K562 (cell line): ENCODE data around the gene HOXD13. TPM values are rescaled to one million over a fixed set of nuclear protein-coding genes. Genes with fewer than 3 reads are reported as not detected.

Experiments used
- CHD7 ChIP-seq: fragments of 200-600 bp; sonication (generic); IDR thresholded peaks from one replicate; pipeline ENCODE4 v1.6.1; 2012; ENCODE audit warnings: mild to moderate bottlenecking, low read depth, low read length, inconsistent platforms
- LCOR ChIP-seq: sonication (generic); formaldehyde crosslinking; IDR thresholded peaks from 2 replicates; pipeline ENCODE4 v1.8.0; 2022; ENCODE audit warnings: mild to moderate bottlenecking, missing genetic modification reagents
- THAP12 ChIP-seq: fragments of 250-450 bp; sonication (Bioruptor Pico); IDR thresholded peaks from 2 replicates; pipeline ENCODE4 v1.9.0; 2021; ENCODE audit warnings: mild to moderate bottlenecking, inconsistent platforms
- ZFX ChIP-seq: sonication (generic); formaldehyde crosslinking; IDR thresholded peaks from 2 replicates; pipeline ENCODE4 v1.8.0; 2022; ENCODE audit warnings: mild to moderate bottlenecking, missing genetic modification reagents, moderate library complexity
- polyA plus RNA-seq, 8 experiments: library from polyadenylated mRNA; depleted of rRNA in 4 of 8; stranded (reverse) in 5 of 8; unstranded in 3 of 8; fragments of >200 nt; fragmentation: Nextera tagmentation in 2 of 8; fragmentation: Illumina TruSeq in 1 of 8; extraction: Ambion mirVana in 2 of 8; extraction: Trizol in 1 of 8; gene quantifications; 2 replicates each; pipeline versions ENCODE4 v1.2.1 to v1.2.3, GENCODE V29; 2011 to 2014; ENCODE audit warnings: inconsistent platforms in 1 of 8, missing spikeins in 1 of 8
- total RNA-seq, 7 experiments: library from RNA; depleted of rRNA in 6 of 7; stranded (reverse); fragments of >200 nt in 6 of 7; fragmentation: Illumina TruSeq in 2 of 7; extraction: Trizol in 2 of 7; gene quantifications; 2 replicates each; pipeline versions ENCODE4 v1.2.1 to v1.2.3, GENCODE V29; 2011 to 2021; ENCODE audit warnings: low replicate concordance in 1 of 7

HOXD13 gene
- total and polyA plus RNA-seq, 9 of the 15 experiments (the other 6 are each of a cell fraction or from before 2014, with no cell fraction given): 0.03 to 0.04 TPM; not detected in 7

GRCh38 chr2:176140513-176141317 is 48.2 kb downstream of the HOXD13 start (continued):
- TF ChIP-seq THAP12 (CRISPR knock-in tag) (peak; percentile 19; the same call in 1 of the 2 replicates), CHD7 (no peak), ZFX (CRISPR knock-in tag) (0 out of 2 replicates have a peak, but pooled peaks have one; percentile 21), LCOR (CRISPR knock-in tag) (peak; percentile 73; the same call in 1 of the 2 replicates)
